GM19193 (cell line): Measurements from ENCODE around the gene DISP3.
A peak's percentile ranks its signal among the peaks of the same experiment; 100 is the strongest.

ENCODE experiments used
- POLR2A ChIP-seq: IDR thresholded peaks from 4 replicates; pipeline ENCODE4 v1.6.1; 2011; ENCODE audit not compliant: insufficient read depth, insufficient read length; ENCODE audit errors: extremely low read depth

DISP3 gene, protein sequence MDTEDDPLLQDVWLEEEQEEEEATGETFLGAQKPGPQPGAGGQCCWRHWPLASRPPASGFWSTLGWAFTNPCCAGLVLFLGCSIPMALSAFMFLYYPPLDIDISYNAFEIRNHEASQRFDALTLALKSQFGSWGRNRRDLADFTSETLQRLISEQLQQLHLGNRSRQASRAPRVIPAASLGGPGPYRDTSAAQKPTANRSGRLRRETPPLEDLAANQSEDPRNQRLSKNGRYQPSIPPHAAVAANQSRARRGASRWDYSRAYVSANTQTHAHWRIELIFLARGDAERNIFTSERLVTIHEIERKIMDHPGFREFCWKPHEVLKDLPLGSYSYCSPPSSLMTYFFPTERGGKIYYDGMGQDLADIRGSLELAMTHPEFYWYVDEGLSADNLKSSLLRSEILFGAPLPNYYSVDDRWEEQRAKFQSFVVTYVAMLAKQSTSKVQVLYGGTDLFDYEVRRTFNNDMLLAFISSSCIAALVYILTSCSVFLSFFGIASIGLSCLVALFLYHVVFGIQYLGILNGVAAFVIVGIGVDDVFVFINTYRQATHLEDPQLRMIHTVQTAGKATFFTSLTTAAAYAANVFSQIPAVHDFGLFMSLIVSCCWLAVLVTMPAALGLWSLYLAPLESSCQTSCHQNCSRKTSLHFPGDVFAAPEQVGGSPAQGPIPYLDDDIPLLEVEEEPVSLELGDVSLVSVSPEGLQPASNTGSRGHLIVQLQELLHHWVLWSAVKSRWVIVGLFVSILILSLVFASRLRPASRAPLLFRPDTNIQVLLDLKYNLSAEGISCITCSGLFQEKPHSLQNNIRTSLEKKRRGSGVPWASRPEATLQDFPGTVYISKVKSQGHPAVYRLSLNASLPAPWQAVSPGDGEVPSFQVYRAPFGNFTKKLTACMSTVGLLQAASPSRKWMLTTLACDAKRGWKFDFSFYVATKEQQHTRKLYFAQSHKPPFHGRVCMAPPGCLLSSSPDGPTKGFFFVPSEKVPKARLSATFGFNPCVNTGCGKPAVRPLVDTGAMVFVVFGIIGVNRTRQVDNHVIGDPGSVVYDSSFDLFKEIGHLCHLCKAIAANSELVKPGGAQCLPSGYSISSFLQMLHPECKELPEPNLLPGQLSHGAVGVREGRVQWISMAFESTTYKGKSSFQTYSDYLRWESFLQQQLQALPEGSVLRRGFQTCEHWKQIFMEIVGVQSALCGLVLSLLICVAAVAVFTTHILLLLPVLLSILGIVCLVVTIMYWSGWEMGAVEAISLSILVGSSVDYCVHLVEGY (N-terminal part only)

GRCh38 chr1:11478571-11479374, at the start of gene DISP3:
Gene DISP3 (plus strand): TSS chr1:11479155. CDS start chr1:11500993, 21,838 bp downstream.
- TF ChIP-seq POLR2A, result peak; percentile 34

- TF ChIP-seq POLR2A, result no peak
Observed at GRCh38 chr1:11429226-11429625, 49.7 kb upstream of the DISP3 start.

- no peak for TF ChIP-seq POLR2A
Observed at GRCh38 chr1:11429935-11430334, 49.0 kb upstream of the DISP3 start.

DNA sequence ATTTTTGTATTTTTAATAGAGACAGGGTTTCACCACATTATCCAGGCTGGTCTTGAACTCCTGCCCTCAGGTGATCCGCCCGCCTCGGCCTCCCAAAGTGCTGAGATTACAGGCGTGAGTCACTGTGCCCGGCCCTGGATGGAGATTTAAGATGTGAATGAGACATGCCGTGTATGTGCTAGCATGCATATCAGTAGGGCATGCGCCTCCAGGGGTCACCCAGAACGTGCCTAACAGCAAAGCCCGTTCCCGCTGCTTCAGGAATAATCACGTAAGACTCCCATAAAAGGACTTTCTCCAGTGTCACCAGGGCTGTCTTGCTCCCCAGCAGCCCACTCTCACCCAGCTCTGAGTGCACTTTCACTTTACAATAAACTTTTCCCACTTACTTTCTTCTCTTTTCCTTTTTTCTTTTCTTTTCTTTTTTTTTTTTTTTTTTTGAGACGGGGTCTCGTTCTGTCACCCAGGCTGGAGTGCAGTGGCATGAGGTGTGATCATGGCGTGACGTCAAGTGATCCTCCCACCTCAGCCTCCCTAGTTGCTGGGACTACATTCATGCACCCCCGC, 46.9 kb upstream of the DISP3 start:
- no peak for TF ChIP-seq POLR2A

- TF ChIP-seq POLR2A, result no peak
Observed at GRCh38 chr1:11432526-11432925, 46.4 kb upstream of the DISP3 start.

- TF ChIP-seq POLR2A, result no peak
Observed at GRCh38 chr1:11434501-11434900, 44.5 kb upstream of the DISP3 start.

DNA sequence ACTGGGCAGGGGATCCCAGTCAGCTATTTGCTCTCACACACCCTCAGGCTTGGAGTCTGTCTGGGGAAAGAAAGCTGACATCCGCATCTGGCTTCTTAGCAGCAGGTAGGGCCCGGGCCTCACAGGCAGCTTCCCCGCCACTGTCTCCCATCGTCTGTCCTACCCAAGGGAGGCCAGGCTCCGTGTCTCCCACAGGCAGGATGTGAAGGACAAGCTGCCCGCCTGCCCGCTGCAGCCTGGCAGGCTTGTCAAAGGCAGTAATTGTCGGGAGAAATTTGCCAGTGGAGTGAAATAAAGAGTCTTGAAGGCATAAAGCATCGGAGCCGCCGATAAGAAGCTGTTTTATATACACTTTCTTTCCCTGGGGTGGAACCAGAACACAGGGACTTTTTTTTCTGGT, 44.0 kb upstream of the DISP3 start:
- TF ChIP-seq POLR2A, result no peak

- no peak for TF ChIP-seq POLR2A
Observed at GRCh38 chr1:11438996-11439395, 40.0 kb upstream of the DISP3 start.

- no peak for TF ChIP-seq POLR2A
Observed at GRCh38 chr1:11441211-11441952, 37.6 kb upstream of the DISP3 start.

- no peak for TF ChIP-seq POLR2A
Observed at GRCh38 chr1:11443043-11443442, 35.9 kb upstream of the DISP3 start.

DNA sequence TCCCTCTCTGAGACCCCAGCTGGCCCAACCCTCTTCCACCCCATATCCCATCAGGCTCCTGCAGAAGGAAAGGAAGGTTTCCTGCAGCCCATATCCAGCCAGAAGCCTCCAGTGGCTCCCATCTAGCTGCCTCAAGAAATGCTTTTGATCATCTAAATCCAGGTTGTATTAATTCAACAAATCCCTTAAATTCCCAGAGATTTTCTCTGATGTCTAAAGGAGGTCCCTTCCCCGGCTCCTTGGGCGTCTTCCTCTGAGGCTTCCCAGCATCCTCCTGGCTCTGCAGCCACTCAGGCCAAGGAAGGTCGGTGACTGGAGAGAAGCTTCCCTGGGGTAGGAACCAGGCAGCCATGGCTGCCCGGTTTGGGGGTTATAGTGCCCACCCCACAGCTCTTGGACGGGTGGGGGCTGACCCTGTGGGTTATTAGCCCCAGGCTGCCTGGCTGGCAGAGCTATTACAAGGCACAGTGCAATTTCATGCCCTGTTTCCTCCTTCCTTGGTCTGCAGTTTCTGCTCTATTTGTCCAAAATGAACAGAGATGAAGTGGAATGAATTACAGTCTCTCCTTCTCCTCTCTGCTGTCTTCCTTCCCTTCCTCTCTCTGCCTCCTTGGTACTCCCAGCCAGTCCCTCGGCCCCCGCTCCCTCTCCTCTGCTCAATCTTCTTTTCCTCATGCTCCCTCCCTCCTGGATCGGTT, 34.8 kb upstream of the DISP3 start:
- TF ChIP-seq POLR2A, result no peak

DNA sequence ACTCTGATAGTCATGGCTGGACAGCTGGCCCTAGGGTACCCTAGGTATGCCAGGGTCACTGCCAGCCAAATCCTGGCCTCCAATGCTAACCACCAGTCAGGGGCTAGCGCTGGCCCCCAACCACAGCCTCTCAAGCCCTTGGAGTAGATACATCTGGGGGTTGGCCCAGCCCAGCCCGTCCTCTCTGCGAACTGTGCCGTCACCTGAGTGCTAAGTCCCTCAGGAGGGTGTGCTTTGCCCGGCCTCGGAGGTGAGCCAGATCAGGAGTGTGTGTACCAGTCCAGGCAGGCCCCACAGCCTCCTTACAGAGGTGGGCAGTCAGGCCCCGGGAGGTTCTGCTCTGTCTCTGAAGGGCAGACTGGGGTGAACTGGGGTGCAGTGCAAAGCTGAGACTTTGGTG, 34.0 kb upstream of the DISP3 start:
- TF ChIP-seq POLR2A, result no peak

- TF ChIP-seq POLR2A, result no peak
Observed at GRCh38 chr1:11447903-11448302, 31.1 kb upstream of the DISP3 start.
